Hematopoietic multipotent progenitor cell treated with erythropoietin and hydrocortisone succinate and interleukin-3 and kit ligand, for 6 days (in vitro differentiated cells): Measurements from ENCODE around the gene ITLN1.
"Not testable (repeated sequence)": the region's sequence is repeated elsewhere in the genome, so short reads cannot be mapped to it uniquely, and the experiment has no call there.

ENCODE experiments used
- DNase-seq: peaks from one replicate; pipeline ENCODE4 v3.0.0-alpha.2; 2015

ITLN1 gene

DNA sequence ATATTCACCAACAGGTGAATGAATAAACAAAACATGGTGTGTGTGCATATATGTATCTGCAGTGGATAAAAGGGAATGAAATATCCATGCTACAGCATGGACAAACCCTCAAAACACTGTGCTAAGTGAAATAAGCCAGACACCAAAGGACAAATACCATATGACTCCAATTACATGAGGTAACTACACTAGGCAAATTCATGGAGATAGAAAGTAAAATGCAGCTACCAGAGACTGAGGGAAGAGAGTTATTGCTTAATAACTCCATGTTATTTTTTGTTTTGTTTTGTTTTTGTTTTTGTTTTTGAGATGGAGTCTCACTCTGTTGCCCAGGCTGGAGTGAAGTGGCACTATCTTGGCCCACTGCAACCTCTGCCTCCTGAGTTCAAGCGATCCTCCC, 2.4 kb downstream of the ITLN1 start:
- DNase-seq = no peak

DNA sequence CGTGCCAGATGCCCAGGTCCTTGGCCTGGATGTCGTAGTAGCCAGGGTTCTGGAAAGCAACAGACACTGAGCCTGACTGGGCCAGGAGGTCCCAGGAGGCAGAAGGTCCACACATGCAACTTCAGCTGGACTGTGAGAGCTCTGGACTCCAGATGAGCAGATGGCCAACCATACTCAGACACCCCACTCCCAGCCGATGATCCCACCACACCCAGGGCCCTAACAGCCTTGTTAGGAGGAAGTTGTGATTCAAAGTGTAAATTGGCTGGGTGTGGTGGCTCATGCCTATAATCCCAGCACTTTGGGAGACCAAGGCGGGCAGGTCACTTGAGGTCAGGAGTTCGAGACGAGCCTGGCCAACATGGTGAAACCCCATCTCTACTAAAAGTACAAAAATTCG, 3.7 kb downstream of the ITLN1 start:
- not testable (repeated sequence) for DNase-seq

DNA sequence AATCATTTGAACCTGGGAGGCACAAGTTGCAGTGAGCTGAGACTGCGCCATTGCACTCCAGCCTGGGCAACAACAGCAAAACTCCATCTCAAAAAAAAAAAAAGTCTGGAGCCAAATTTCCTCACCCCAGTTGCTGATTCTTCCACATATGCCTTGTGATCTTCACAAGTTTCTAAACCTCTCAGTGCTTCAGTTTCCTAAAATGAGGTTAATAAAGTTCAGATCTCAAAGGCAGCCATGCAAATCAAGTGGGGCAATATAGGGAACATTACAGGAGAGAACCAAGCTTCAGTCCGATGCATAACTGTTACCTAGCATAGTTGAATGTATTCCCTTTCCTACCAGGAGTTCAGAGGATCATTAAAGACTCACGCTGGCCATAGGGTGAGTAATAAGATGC, 4.8 kb downstream of the ITLN1 start:
- no peak for DNase-seq

DNA sequence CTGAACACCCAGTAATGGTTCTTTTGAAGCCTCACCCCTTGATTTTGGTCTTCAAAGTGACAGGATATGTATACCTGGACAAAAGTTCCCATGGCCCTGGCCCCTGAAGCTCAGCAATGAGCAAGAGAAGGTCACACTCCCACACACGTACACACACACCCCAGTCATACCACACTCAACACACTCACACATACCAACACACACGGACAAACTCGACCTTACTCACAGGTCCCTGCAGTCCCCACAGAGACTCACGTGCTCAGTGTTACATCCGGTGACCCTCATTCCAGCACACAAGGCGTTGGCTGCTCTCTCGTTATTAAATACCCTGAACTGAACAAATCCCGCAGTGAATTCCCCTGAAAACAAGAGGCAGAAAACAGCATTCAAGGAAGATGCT, 5.9 kb downstream of the ITLN1 start:
- no peak for DNase-seq

DNA sequence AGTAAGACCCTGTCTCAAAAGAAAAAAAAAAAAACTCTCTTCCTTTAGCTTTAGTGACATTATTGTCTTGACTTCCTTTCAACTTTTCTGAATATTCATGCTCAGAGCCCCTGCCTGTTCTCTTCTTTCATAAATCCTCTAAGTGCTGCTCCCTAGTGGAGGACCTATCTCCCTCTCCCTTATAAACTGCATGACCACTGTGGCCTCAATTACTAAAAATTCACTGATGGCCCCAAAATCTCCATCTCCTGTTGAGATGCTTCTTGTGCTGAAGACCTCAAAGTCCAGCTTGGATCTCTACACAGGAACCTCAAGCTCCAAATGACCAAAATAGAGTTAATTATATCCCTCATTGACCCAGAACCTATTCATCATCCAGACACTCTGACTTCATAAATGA, 7.8 kb downstream of the ITLN1 start:
- DNase-seq = peak; percentile 78

DNA sequence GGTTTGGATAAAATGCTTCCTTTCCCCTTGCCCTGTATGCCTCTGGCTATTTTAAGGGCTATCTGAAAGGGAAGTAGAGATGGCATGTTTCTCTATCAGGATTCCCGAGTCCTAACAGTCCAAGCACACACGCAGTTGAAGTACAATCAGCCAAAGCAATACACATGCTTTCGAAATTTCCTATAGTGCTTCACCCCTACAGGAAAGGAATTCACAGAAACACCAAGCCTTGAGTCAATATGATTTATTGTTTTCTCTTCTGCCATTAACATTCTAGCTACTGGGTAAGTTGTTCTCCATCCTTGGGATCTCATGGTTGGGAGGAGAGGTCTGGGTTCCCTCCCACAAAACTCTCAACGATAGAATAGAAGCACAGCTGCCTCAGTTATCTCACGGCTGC, 8.7 kb downstream of the ITLN1 start:
- no peak for DNase-seq

DNA sequence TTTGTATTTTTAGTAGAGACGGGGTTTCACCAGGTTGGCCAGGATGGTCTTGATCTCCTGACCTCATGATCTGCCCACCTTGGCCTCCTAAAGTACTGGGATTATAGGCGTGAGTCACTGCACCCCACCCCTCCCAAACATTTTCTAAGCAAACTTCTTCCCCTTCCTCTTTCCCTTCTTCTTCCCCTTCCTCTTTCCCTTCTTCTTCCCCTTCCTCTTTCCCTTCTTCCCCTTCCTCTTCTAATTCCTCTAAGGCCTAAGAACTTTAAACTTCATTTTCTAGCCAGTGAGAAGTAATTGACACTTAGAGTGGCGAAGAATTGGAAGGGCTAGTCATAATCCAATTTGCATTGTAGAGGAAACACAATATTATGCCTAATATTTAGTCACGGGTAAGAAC, 9.4 kb downstream of the ITLN1 start:
- DNase-seq = not testable (repeated sequence)

DNA sequence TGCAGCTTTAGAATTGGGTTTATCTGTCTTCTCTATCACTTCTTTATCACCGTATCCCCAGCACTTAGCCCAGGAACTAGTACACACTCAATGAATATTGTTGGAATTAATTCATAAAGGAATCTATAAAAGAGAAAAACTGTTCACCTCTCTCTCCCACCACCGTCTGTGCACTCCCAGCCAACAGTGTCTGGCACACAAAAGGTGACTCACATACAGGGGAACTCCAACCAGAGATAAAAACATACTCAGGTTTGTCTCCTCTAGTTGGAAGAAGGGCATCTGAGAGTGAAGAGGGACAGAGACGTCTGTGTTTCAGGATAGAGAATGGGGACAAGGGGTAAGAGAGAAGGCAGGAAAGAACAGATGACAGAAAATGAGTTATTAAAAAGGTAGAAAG, 10.0 kb downstream of the ITLN1 start:
- no peak for DNase-seq

DNA sequence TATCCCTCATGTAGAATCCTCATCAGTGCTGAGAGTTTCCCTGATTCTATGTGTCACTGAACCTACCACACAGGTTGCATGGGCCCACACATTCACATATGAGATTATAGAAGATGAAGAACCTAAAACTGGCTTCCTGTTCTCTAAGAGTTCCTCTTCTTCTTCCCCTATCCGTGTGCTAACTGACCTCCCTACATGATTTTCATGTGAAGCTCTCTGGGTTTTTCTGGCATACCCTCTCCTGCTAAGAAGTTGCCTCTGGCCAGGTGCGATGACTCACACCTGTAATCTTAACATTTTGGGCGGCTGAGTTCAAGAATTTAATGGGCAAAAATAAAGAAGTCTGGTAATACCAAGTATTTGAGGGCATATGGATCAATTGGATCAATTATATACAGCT, 16.8 kb downstream of the ITLN1 start:
- DNase-seq = peak; percentile 58

DNA sequence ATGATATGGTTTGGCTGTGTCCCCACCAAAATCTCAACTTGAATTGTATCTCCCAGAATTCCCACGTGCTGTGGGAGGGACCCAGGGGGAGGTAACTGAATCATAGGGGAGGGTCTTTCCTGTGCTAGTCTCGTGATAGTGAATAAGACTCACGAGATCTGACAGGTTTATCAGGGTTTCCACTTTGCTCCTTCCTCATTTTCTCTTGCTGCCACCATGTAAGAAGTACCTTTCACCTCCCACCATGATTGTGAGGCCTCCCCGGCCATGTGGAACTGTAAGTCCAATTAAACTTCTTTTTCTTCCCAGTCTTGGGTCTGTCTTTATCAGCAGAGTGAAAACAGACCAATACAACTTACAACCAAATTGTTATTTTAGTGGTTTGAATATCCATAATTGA, 17.3 kb downstream of the ITLN1 start:
- not testable (repeated sequence) for DNase-seq

DNA sequence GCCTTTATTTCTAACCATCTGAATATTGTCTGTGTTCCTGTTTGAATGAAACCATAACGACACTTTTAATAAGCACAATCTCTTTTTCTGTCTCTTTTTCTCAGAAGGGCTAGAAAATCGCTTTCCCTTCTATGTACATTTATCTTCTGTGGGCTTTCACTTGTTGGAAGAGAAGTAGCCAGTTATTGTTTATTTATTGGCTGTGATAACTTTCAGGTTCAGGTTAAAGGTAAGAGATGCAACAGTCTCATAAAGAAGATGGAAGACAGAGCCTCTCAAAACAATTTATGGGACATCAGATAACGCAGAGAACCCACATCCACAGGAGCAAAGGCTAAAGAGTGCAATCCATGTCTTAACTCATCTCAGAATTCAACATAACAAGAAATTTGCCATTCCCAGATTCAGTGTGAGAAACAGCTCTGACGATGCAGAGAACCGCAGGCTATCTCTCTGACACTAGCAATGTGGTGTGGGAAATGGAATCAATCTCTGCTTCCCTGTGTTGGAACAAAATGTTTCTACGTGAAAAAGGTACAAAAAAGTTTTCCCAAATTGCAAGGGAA, 18.2 kb downstream of the ITLN1 start:
- DNase-seq = no peak

DNA sequence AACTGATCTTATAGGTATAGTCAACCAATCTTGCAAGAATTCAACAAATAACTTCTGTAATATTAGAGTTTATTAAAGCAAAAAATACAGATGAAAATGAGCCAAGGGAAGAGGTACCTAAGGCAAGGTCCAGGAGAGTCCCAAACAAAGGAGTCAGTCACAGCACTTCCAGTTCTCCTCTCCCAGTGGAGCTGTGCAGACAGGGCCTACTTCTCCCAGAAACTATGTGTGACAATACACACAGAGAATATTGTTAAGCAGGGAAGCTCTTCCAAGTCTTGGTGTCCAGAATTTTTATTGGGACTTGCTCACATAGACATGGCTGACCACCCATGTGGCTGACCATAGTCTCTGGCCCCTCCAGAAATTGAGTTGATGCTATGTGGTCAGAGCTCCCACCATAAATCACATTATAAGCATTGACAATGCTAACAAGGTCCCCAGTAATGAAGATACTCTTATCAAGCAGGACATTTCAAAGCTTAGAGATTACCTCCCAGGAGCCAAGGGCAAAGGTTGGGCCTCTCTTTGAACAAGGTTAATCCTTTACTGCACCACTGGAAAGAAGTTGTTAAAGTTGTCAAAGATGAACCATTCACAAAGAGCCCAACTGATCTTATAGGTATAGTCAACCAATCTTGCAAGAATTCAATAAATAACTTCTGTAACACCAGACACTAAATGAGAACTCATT, 18.8 kb downstream of the ITLN1 start:
- no peak for DNase-seq

DNA sequence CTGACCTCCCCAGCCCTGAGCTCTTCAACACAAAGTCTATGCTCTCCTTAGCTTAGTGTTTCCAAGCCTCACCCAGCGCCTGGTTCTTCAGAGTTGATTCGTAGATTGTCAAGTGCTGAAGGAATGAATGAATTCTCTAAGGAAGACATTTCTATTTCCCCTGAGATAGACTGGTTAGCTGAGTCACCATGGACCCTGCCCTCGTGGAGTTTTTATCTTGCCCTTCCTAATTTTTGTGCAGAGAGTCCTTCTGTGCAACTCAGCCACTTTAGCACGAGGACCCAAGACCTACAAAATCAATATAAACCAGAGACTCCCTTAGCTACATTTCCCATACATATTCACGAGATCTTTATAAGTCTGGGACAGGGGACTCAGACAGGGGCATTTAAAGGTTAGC, 19.6 kb downstream of the ITLN1 start:
- peak; percentile 44 for DNase-seq

DNA sequence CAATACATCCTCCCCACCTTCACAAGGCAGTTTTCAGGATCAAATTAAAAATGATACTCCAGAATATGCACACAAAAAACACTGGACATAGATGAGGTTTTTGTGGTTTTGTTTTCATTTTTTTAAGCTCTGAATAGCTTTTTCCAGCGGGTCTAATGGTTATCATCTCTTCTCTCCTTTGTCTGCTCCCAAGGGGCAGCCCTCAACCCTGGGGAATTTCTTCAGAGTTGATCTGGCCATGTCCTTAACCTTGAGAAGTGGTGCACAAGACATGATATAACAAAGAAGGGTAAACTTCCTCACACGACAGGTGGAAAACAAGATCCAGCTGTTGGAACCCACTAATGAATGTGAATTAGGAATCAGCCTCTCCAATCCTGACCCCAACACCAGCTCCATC, 20.8 kb downstream of the ITLN1 start:
- no peak for DNase-seq

DNA sequence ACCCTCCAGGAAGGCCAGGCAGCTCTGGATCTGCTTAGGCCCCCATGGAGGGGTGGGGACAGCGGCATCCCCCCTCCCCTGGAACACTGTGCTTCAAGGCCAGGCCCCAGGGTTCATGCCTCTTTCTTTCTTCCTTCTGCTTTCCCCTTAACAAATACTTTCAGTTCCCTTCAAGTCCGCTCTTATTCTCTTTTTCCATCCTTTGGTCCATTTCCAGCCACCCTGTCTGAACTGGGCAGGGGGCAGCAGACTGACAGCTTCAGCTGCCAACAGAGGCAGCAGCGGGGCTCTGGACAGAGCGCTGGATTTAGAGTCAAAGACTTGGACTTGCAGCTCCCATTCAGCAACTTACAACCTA, 21.2 kb downstream of the ITLN1 start:
- no peak for DNase-seq

DNA sequence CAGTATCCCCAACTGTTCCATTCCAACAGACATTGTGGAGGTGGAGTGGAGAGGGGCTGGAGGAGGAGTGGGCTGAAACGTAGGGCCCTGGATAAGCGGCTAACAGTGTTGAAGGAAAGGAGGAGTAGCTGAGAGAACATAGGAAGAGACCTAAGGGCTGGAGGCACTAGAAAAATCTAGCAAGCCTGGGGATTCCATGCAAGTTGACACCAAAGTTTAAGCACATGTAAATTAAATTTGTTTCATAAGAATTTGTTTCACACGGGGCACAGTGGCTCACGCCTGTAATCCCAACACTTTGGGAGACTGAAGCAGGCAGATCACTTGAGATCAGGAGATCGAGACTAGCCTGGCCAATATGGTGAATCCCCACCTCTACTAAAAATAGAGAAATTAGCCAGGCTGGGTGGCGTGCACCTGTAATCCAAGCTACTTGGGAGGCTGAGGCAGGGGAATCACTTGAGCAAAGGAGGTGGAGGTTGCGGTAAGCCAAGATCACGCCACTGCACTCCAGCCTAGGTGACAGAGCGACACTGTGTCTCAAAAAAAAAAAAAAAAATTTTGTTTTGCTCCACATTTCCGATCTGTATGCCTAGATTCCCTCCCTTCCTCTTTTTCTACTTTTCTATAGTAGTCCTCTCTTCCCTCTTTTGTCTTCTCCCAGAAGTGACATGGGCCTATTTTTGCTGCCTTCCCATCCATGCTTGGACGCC, 21.8 kb downstream of the ITLN1 start:
- no peak for DNase-seq

DNA sequence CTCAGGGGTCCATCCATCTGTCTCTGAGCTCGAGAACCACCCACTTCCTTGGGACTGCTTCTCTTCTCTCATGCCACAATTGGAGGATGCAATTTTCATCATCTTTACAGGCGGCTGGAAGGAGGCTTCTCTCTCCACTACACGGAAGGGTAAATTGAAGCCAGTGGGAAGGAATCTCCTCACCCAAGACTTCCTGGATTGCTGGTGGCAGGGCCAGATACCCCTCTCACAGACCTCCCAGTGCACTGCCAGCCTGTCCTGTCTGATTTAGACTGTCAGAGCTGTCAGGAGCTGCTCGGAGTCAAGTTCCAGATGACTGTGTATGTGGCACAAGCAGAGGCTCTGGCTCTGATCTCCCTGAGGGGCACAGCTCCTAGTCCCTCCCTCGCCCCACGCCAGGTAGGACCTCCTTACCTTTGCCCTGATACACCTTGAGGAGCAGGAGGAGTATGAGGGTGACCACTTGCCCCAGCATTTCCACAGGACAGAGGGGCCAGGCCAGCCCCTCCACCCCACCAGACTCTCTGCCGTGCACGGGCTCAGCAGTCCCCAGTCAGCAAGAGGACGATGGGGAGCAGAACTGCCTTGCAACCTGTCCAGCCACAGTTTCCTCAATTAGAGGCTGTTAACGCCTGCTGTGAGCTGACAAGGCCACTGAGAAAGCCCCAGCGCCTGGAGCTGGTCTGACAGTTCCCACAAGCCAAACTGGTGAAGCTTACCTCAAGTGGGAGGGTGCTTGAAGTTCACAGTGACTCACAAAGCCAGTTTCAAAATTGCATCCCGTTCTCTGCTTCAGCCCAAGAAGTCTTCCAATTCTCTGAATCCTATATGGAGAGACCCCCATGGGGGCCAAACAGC, 22.5 kb downstream of the ITLN1 start, which contains the start of gene CD244:
Gene CD244 (minus strand): TSS at position 685 of the 858 bp plus-strand sequence. CDS start 210 bp downstream, at position 475.
- DNase-seq = peak; percentile 94

DNA sequence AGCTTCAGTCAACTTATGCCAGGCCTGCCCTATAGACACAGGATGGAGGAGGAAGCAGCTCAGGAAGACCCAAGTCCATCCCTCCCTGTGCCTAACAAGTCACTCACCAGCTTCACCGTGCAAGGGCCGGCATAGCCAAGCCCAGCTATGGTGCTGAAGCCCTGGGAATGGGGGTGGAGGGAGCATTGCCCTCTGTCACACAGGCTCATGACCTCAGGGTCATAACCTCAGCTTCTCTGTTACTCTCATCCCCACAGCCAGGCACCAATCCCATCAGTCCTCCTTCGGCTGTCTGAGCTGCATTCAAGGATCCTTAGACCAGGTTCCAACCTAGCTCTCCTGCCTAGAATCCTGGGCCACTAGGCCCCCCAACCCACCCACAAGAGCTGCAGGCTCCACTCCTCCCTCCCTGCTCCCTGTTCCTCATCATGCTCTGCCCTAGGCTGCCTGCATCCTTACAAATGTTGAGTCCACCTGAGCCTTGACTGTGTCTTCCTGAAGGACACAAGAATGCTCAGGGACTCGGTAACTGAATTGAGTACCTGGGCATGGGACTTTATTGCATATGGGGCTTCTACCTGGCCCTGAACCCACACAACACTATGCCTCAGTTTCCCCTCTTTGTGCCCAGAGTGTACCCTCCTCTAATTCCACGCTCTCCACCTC, 24.0 kb downstream of the ITLN1 start:
- DNase-seq = no peak

DNA sequence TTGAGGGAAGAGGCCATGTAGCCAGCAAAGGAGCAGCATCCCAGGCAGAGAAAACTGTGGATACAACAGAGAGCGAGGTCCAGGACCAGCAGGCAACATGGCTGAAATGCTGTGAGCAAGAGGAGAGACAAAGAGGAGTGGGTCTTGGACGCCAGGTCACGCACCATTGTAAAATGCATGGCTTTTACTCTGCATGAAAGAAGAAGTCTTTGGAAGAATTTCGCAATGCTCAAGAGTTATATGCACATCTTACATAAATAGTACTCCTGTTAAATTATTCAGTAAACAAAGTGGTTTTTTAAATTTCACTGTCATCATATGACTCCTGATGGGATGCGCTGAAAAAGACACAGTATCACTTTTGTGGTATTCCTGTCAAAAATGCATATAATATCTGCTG, 25.8 kb downstream of the ITLN1 start:
- peak; percentile 71 for DNase-seq

DNA sequence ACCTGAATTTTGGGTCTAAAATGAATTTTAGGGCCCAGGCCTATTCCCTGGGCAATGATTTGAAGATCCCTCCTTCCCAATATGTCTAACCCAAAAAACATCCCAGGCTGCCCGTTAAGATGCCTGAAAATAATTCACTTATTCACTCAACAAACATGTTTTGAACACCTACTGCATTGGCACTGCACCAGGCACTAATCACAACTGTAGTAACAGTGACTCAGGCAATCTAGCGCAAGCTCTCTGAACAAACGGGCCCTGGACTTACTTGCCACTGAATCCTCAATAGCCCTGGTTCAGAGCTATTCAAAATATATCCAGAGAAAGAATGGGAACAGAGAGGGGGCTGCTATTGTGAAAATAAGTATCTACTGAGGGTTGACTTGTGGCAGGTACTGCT, 26.5 kb downstream of the ITLN1 start:
- DNase-seq = peak; percentile 70

DNA sequence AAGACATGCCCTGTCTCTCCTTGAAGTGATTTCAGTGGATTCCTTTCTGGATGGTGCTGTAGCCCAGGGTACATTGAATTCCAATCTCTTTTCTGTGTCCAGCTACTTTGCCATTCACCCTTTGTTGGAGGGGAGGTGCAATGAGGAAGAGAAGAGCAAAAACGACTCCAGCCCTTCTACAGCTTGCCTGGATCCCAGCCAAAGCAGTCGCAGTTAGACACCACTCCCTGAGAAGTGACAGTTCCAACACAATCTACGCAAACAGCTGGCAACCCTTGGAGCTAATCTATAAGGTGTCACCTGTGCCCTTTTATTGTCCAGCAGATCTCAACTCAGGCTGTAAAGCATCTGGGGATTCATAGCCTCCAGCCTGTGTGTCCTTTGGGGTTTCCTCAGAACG, 26.9 kb downstream of the ITLN1 start:
- DNase-seq = peak; percentile 99

DNA sequence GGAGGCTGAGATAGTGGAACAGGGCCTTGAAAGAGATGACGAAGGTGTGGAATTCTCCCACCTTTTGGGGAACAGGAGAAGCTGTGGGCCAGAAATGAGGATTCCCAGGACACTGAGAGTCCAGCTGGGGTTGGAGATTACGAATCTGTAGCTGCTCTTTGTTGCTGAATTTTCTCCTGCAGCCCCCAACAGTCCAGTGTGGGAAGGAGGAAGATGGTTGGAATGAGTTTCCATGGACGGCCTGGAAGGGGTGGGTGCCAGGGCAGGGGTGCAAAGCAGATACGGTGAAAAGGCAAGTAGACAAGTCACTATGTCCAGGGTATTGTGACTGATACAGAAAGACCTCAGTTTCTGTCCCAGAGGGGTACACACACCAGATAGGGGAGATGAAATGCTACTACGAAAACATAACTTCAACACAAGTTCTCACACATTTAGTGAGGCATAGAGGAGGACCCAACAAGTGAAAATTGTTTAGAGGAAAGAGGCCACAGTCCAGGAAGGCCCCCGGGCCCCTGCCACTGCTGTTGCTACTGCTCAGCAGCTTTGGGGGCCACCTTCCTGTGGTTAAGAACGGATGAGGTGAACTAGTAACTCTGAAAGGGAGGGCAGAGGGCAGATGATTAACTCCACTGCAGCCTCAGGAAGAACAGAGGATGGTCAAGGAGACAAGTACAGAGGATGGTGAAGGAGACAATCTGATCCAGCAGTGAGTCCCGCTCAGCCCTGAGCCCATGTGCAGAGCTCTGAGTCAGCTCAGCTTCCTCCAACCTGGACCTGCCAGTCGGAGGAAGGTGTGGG, 29.6 kb downstream of the ITLN1 start:
- no peak for DNase-seq
